ENCODE data around the gene SORCS3. TPM values are rescaled to one million over a fixed set of nuclear protein-coding genes. Genes with fewer than 3 reads are reported as not detected.

The SORCS3 gene
- total RNA-seq, 2 donors from 2014 or later: not detected

DNA sequence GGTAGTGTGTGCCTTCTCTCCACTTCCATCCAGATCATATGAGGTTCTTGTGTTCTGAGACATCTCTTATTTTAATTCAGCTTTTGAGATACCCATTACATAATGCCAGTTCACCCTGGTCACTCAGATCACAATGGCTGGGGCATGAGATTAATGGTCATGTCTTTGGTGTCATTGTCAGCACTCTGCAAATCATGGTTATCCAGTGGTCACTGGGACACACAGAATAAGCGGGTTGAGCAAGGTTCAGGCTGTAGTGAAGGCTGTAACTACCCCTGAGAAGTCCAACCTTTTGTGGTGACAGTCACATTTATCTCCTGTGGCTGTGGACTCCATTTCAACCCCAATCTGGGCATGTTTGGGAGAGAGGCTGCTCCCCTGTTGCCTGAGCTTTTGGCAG is 35.8 kb downstream of the SORCS3 start:
- Histone ChIP-seq H3K27ac (no peak overlapping the region), H3K4me3 (no peak overlapping the region), H3K9me3 (no peaks in the 10 kb centered on the region), H3K27me3 (no peaks in the 10 kb centered on the region), H3K36me3 (replicated peaks in 1 of 2; ENCODE audit: insufficient read depth in 1 of 2, low read depth in 2 of 2) (no peaks in the 10 kb centered on the region), H3K4me1 (no peaks in the 10 kb centered on the region)
- TF ChIP-seq, protein P1, sequence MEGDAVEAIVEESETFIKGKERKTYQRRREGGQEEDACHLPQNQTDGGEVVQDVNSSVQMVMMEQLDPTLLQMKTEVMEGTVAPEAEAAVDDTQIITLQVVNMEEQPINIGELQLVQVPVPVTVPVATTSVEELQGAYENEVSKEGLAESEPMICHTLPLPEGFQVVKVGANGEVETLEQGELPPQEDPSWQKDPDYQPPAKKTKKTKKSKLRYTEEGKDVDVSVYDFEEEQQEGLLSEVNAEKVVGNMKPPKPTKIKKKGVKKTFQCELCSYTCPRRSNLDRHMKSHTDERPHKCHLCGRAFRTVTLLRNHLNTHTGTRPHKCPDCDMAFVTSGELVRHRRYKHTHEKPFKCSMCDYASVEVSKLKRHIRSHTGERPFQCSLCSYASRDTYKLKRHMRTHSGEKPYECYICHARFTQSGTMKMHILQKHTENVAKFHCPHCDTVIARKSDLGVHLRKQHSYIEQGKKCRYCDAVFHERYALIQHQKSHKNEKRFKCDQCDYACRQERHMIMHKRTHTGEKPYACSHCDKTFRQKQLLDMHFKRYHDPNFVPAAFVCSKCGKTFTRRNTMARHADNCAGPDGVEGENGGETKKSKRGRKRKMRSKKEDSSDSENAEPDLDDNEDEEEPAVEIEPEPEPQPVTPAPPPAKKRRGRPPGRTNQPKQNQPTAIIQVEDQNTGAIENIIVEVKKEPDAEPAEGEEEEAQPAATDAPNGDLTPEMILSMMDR (IDR thresholded peaks at IDR 0.05): no peak
- TF ChIP-seq POLR2A (IDR thresholded peaks at IDR 0.05): no peak
- no peak for ATAC-seq
- intact Hi-C loops (cut with DNase I): no loop called here
- 67 to 83% methylated on average over 1 of the region's 1 CpG for WGBS, 2 donors
- DNase-seq: no peak

DNA sequence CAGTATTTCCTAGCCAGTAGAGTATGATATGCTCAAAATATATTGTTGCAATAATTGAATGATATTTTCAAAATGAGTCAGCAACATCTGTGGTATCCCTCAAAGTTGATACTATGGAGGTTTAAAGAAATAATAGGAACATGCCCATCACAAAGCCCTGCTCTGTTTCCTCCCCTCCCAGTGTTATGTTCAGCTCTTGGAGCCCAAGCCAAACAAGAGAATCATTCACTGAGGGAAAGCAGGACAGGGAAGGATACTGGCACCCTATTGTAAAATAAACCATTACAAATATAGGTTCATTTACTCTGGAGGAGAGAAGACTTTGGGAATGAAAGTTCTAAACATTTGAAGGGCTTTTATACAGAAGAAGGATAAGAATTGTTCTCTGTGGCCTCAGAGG is 37.6 kb downstream of the SORCS3 start:
- intact Hi-C loops (cut with DNase I): no loop called here
- no peak overlapping the region for H3K4me3 ChIP-seq
- TF ChIP-seq, protein P1 (IDR thresholded peaks at IDR 0.05): no peak
- no peak for TF ChIP-seq POLR2A (IDR thresholded peaks at IDR 0.05)
- no peak overlapping the region for H3K27ac ChIP-seq
- no peaks in the 10 kb centered on the region for H3K9me3 ChIP-seq
- H3K4me1 ChIP-seq: no peaks in the 10 kb centered on the region
- ATAC-seq (no peak), DNase-seq (no peak)
- no peaks in the 10 kb centered on the region for H3K36me3 ChIP-seq (replicated peaks in 1 of 2; ENCODE audit: insufficient read depth in 1 of 2, low read depth in 2 of 2)
- H3K27me3 ChIP-seq: no peaks in the 10 kb centered on the region

DNA sequence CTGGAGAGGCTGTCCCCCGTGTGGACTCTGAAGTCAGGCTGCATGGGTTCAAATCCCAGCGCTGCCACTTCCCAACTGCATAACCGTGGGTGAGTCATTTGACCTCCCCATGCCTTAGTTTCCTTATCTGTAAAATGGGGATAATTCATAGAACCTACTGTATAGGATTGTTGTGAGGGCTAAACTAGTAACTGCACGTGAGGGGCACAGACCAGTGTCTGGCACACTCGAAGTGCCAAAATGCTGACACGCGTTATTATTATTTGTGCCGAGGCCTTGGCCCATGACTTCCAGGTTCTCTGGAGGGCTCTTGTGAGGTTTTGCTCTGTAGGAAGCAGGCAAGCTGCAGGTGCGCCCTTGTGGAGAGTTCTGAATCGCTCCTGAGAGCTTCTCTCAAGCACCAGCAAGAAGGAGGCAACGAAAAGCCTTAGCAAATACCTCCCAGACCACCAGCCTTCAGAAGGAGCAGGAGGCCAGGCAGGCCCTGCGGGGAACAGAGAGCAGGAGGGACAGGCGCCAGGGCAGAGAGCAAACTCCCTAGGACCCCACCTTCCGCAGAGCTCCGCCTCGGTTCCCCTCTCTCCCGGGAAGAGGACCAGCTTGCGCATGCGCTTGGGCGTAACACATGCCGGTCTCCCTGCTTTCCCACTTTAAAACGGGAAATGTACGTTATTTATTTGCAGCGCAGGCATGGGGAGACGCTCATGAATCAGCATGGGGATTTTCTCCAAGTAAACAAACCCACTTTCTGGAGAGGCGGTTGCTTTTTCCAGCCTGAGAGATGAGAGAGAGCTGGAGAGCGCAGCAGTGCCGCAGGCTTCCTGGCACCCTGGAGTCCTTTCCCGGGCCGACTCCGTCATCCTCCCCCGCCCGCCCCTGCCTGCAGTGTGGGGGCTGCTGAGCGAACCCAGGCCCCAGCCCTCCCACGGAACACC is 39.6 kb downstream of the SORCS3 start:
- intact Hi-C loops (cut with DNase I): no loop called here
- peak in 1 of 4 donors; percentile 13 for DNase-seq
- TF ChIP-seq, protein P1 (IDR thresholded peaks at IDR 0.05): no peak
- no peak for TF ChIP-seq POLR2A (IDR thresholded peaks at IDR 0.05)

DNA sequence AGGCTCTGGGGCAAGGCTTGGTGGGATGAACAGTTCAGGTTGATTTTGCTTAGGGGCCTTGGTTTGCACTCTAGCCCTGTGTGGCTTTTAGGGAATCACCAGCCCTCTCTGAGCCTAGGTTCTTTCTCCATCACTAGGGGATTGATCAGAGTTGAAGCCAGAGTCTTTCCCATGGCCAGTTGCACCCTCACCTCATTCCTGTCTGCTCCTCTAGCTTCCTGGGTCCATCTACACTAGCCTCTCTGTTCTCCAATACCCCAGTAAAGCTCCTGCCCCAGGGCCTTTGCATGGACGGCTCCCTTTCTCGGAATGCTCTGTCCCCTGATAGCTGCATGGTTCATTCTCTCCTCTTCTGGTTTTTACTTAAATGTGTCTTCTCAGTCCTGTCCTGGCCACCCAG is 40.4 kb downstream of the SORCS3 start:
- Histone ChIP-seq H3K27me3 (no peaks in the 10 kb centered on the region), H3K9me3 (no peaks in the 10 kb centered on the region), H3K36me3 (replicated peaks in 1 of 2; ENCODE audit: insufficient read depth in 1 of 2, low read depth in 2 of 2) (no peaks in the 10 kb centered on the region), H3K4me3 (no peak overlapping the region), H3K27ac (no peak overlapping the region), H3K4me1 (no peaks in the 10 kb centered on the region)
- 57 to 61% methylated on average over 2 of the region's 2 CpGs for WGBS, 2 donors
- intact Hi-C loops (cut with DNase I): no loop called here
- no peak for DNase-seq
- no peak for ATAC-seq
- TF ChIP-seq POLR2A (IDR thresholded peaks at IDR 0.05): no peak

More for the DNA sequence above, 39.6 kb downstream of the SORCS3 start:
- WGBS, 2 donors: 14 to 20% methylated on average over 23 to 33 of the region's 35 CpGs
- H3K9me3 ChIP-seq: no peaks in the 10 kb centered on the region
- no peak for ATAC-seq
- H3K4me1 ChIP-seq: no peaks in the 10 kb centered on the region
- no peak overlapping the region for H3K27ac ChIP-seq
- H3K4me3 ChIP-seq: no peak overlapping the region
- H3K36me3 ChIP-seq (replicated peaks in 1 of 2; ENCODE audit: insufficient read depth in 1 of 2, low read depth in 2 of 2): no peaks in the 10 kb centered on the region
- H3K27me3 ChIP-seq: no peaks in the 10 kb centered on the region

DNA sequence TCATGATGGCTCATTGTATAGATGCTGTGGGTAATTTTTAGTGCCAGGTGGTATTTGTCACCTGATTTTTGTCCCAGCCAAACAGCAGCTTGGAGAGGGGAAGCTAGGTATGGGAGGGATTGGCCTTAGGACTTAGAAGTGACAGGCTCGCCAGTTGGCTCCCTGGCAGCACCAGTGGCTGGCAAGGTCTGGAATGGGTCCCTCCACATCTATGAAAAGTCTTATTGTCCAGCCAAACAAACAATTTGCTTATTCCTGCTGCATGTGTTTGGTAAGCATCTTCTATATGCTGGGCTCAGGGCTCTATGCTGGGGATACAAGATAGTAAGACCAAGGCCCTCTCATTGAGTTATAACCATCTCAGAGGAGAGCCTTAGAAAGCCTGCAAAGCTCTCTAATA is 42.5 kb downstream of the SORCS3 start:
- DNase-seq (no peak), ATAC-seq (no peak)
- no peak overlapping the region for H3K4me3 ChIP-seq
- no peaks in the 10 kb centered on the region for H3K36me3 ChIP-seq (replicated peaks in 1 of 2; ENCODE audit: insufficient read depth in 1 of 2, low read depth in 2 of 2)
- H3K4me1 ChIP-seq: no peaks in the 10 kb centered on the region
- no peaks in the 10 kb centered on the region for H3K9me3 ChIP-seq
- TF ChIP-seq, protein P1 (IDR thresholded peaks at IDR 0.05): no peak
- no peak for TF ChIP-seq POLR2A (IDR thresholded peaks at IDR 0.05)
- H3K27me3 ChIP-seq: no peaks in the 10 kb centered on the region
- WGBS, 2 donors: 73 to 94% methylated on average over 1 of the region's 1 CpG
- H3K27ac ChIP-seq: no peak overlapping the region
- intact Hi-C loops (cut with DNase I): no loop called here

Measured in body of pancreas (tissue), 4 donors.